HAP-1 (cell line): ENCODE measurements around the gene HDAC4.
"Not testable (repeated sequence)": the region's sequence is repeated elsewhere in the genome, so short reads cannot be mapped to it uniquely, and the experiment has no call there.

Source experiments
- DNase-seq, 2 experiments: peaks; one replicate each; pipeline ENCODE4 v3.0.0-alpha.2; 2016 to 2020; ENCODE audit warnings: low spot score in 2 of 2
- H3K27me3 ChIP-seq: fragments of 250-450 bp; sonication (Bioruptor Pico); 2 replicates; pipeline ENCODE4 v1.5.1; 2020; ENCODE audit warnings: low read depth, mild to moderate bottlenecking, moderate library complexity
- H3K36me3 ChIP-seq: fragments of 250-450 bp; sonication (Bioruptor Pico); replicated peaks from 2 replicates; pipeline ENCODE4 v1.5.1; 2020; ENCODE audit warnings: mild to moderate bottlenecking
- H3K4me1 ChIP-seq: fragments of 250-450 bp; sonication (Bioruptor Pico); 2 replicates; pipeline ENCODE4 v1.5.1; 2020; ENCODE audit warnings: mild to moderate bottlenecking
- H3K4me3 ChIP-seq: fragments of 250-450 bp; sonication (Bioruptor Pico); 2 replicates; pipeline ENCODE4 v1.5.1; 2020; ENCODE audit warnings: mild to moderate bottlenecking, moderate library complexity
- H3K9me3 ChIP-seq: fragments of 250-450 bp; sonication (Bioruptor Pico); 2 replicates; pipeline ENCODE4 v1.5.1; 2020; ENCODE audit warnings: mild to moderate bottlenecking, moderate library complexity
- in situ Hi-C: fragments of 300-500 bp; cut with MboI; formaldehyde crosslinking; loops from 3 replicates; pipeline ENCODE4 v1.14.3; 2020; ENCODE audit warnings: low sequenced_read_pairs, inconsistent platforms, mixed read lengths

The HDAC4 gene

DNA sequence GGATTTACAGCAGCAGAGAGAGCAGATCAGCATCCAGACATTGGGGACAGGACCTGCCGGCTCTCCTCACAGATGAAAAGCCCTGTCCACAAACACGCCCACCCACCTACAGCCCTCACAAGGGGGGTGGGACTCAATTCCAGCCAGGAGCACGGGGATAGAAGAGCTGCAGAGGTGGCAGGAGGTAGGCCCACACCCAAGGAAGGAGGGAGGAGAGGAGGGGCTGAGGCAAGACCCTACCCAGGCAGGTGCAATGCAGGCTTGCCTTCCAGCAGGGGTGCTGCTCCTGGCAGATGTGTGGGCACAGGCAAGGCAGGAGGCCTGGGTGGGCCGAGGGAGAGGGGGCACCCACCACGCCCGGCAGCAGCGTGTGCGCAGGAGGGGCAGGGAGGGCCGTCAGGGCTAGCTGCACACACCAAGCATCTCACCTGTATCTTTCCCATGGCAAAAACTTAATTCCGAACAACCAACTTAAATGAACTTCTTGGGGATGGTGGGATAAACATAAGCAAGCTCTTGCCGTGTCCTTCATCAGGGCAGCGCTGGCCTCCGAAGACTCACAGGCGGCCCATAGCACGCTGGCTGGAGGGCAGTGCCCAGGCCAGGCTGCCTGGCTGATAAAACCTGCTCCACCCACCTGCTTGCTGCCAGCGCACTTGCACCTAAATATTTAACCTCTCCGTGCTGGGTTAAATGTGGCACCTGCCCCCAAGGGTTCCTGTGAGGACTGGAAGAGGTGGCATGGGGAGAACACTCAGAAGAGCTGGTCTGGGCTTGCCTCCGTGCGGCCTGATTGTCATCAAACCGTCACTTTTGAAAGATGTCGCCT is 219.5 kb downstream of the HDAC4 start:
- no peaks in the 10 kb centered on the region for H3K27me3 ChIP-seq
- no peaks in the 10 kb centered on the region for H3K4me1 ChIP-seq
- no peak for DNase-seq
- in situ Hi-C loops, result no loop called here
- no peak overlapping the region for H3K4me3 ChIP-seq
- no peaks in the 10 kb centered on the region for H3K36me3 ChIP-seq
- H3K9me3 ChIP-seq, result no peaks in the 10 kb centered on the region

DNA sequence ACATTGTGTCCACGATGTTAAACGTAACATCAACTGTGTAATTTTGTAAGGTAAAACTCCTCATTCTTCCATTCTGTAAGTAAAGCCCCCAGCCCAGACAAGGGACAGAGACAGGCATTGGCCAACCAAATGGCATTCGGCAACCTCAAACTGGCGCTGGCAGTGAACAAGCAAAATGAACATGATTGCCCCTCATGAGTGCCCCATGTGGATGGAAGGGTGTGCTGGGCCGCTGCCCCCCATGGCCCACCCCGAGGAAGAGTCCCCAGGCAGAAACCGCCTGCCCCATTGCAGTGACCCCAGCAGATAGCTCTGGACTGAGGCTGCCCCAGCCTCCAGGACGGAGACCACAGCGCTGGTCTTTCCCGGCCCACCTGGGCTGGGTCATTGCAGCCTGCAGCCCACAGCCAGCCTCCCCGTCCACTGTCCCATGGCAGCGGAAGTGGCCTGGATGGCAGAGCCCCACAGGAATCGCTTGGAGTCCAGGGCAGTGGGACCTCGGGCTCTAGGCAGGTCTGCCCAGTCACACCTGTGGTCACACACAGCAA is 220.2 kb downstream of the HDAC4 start:
- Histone ChIP-seq H3K4me1 (no peaks in the 10 kb centered on the region), H3K4me3 (no peak overlapping the region), H3K9me3 (no peaks in the 10 kb centered on the region), H3K27me3 (no peaks in the 10 kb centered on the region), H3K36me3 (no peaks in the 10 kb centered on the region)
- no peak for DNase-seq
- in situ Hi-C loops, result no loop called here

DNA sequence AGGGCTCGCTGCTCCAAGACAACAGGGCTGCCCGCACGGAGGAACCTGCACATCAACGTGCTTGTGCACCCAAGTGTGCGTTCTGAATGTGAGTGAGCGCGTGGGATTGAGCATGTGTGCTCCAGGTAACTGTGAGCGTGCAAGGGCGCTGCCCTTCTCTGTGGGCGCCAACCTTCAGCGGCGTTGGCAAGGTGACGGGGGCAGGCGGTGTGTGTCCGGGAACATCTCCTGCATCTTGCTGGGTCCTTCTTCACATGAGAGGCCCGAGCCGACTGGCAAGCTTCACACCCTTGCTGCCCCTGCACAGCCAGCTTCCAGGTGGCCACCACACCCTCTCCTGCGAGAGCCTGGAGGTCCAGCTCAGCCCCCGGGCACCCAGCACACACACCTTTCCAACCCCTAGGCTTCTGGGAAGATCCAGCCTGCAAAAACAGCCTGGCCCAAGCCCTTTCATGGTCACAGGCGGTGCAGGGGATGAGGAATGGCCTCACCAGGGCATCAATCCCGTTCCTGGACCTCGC is 220.9 kb downstream of the HDAC4 start:
- H3K36me3 ChIP-seq, result no peaks in the 10 kb centered on the region
- in situ Hi-C loops, result no loop called here

DNA sequence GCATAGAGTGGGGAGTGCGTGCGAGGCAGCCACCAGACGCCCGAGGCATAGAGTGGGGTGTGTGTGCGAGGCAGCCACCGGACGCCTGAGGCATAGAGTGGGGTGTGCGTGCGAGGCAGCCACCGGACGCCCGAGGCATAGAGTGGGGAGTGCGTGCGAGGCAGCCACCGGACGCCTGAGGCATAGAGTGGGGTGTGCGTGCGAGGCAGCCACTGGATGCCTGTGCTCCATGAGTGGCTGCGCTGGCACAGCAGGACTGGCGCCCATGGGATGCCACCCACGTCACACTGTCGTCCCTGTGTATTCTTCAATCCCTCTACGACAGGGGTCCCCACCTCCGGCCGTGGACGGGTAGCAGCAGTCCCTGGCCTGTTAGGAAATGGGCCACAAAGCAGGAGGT is 221.9 kb downstream of the HDAC4 start:
- Histone ChIP-seq H3K36me3 (no peaks in the 10 kb centered on the region; the same call in 1 of the 2 replicates), H3K27me3 (no peaks in the 10 kb centered on the region), H3K4me1 (no peaks in the 10 kb centered on the region), H3K9me3 (no peaks in the 10 kb centered on the region), H3K4me3 (no peak overlapping the region)
- in situ Hi-C loops, result no loop called here
- DNase-seq, result no peak

More for the DNA sequence above, 220.9 kb downstream of the HDAC4 start:
- DNase-seq, result no peak
- Histone ChIP-seq H3K4me3 (no peak overlapping the region), H3K4me1 (no peaks in the 10 kb centered on the region), H3K9me3 (no peaks in the 10 kb centered on the region), H3K27me3 (no peaks in the 10 kb centered on the region)

DNA sequence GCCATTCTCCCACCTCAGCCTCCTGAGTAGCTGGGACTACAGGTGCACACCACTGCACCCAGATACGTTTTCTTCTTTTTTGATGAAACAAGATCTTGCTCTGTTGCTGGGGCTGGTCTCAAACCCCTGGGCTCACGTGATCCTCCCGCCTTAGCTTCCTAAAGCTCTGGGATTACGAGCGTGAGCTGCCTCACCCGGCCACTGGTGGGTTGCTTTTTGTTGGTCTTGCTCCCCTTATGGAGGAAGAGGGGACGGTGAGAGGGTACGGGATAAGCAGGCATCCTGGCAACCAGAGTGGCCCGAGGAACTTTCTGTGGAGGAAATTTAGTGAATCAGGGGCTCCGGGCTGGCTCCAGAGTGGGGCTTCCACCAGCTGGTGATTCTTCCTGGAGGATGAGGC is 222.3 kb downstream of the HDAC4 start:
- no peaks in the 10 kb centered on the region for H3K9me3 ChIP-seq
- no peaks in the 10 kb centered on the region for H3K4me1 ChIP-seq
- no peak overlapping the region for H3K4me3 ChIP-seq
- H3K27me3 ChIP-seq, result no peaks in the 10 kb centered on the region
- no peak for DNase-seq
- in situ Hi-C loops, result no loop called here
- no peaks in the 10 kb centered on the region; the same call in 1 of the 2 replicates for H3K36me3 ChIP-seq

DNA sequence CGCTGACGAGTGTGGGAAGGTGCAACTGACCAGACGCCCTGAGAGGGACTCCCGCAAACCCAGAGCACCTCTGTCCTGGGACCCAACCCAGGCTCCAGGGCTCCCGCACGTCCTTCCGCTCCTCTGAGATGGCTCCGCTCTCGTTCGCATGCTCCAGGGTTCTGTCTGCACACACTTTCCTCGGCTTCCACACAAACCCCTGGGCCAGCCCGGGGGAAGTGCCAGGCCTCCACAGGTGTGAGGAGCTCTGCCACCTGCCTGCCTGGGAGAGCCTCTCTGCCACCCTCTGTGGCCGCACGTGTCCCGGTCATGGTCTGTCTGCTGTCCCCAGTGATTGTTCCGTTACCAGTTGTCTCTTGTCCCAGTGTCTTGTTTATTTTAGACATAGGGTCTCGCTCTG is 222.9 kb downstream of the HDAC4 start:
- Histone ChIP-seq H3K27me3 (no peaks in the 10 kb centered on the region), H3K4me3 (no peak overlapping the region), H3K4me1 (no peaks in the 10 kb centered on the region), H3K9me3 (no peaks in the 10 kb centered on the region), H3K36me3 (no peaks in the 10 kb centered on the region; the same call in 1 of the 2 replicates)
- DNase-seq, result no peak
- in situ Hi-C loops, result no loop called here

DNA sequence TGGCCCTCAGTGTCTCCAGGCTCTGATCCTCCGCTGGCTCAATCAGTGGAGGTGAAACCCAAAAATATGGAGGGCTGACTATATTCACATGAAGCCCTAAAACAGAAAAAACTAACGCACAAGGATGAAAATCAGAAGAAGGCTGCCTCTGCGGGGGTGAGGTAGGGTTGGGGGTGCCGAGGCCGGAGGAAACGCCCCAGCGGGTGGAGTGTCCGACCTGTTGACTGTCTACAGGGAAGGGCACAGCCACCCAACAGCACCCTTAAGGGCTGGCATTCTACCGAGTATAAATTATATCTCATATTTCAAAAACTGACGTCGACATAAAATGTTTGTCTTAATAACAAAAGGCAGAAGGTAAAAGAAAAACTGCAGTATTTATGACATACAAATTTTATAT is 223.5 kb downstream of the HDAC4 start:
- H3K36me3 ChIP-seq, result no peaks in the 10 kb centered on the region; the same call in 1 of the 2 replicates

DNA sequence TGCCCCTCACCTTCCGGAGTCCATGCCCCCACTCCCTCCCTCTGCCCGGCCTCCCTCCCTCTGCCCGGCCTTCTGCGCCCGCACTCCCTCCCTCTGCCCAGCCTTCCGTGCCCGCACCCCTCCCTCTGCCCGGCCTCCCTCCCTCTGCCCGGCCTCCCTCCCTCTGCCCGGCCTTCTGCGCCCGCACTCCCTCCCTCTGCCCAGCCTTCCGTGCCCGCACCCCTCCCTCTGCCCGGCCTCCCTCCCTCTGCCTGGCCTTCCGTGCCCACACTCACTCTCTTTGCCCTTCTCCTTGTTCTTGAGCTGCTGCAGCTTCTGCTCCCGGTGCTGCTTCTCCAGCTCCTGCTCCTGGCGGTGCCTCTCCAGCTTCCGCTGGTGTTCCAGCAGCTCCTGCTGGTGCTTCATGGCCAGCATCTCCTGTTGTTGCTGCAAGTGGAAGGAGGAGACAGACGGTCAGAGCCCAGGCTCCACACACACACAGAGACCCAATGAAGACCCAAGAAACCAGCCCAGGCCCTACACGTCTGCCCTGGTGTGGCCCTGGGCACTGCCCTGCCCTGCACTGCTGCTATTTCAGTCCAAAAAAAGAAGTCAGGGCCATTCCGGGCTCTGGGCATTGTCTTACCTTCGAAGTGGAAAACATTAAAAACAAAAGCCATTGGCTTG is 224.5 kb downstream of the HDAC4 start:
- in situ Hi-C loops, H3K27me3 ChIP-seq, H3K4me3 ChIP-seq, H3K36me3 ChIP-seq, H3K9me3 ChIP-seq, DNase-seq, H3K4me1 ChIP-seq: not testable (repeated sequence)

More for the DNA sequence above, 223.5 kb downstream of the HDAC4 start:
- no peaks in the 10 kb centered on the region for H3K9me3 ChIP-seq
- no peak overlapping the region for H3K4me3 ChIP-seq
- H3K4me1 ChIP-seq, result no peaks in the 10 kb centered on the region
- in situ Hi-C loops, result no loop called here
- no peaks in the 10 kb centered on the region for H3K27me3 ChIP-seq
- no peak for DNase-seq

DNA sequence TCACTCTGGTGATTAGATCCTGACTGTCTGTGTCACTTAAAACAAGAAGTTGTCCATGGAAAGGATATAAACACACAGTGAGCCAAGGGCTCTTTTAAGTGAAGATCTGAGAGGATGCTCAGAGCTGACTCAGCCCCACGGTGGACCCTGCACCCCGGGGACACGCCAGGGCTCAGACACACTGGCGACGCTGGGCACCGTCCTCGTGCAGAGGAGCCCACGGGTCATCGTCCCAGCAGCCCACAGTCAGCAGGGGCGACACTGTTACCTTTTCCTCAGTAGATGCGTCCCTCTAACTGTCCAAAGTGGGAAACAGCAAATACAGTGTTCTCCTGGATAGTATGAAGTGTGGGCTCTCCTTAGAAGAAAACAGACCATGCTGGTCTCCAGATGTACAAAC is 225.6 kb downstream of the HDAC4 start:
- Histone ChIP-seq H3K4me1 (no peaks in the 10 kb centered on the region), H3K36me3 (no peaks in the 10 kb centered on the region; the same call in 1 of the 2 replicates), H3K27me3 (no peaks in the 10 kb centered on the region), H3K4me3 (no peak overlapping the region), H3K9me3 (peaks cover 4% of the 10 kb centered on the region; the same call in 1 of the 2 replicates)
- no peak for DNase-seq
- in situ Hi-C loops, result no loop called here

DNA sequence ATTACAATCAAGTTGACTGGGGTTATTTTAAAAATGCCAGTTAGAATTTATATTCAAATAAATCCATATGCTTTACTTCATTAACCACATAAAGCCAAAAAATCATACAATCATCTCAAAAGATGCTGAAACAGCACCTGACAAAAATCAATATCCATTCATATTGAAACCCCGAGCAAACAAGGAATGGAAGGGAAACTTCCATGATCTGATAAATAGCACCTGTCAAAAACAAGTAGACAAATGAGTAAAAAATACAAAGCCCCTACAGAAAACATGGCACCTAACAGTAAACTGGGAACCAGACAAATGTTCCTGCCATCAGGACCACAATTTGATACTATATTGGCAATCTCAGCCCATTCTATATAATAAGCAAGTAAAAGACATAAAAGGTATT is 227.5 kb downstream of the HDAC4 start:
- H3K27me3 ChIP-seq, result no peaks in the 10 kb centered on the region
- no peaks in the 10 kb centered on the region for H3K4me1 ChIP-seq
- DNase-seq, result no peak
- no peaks in the 10 kb centered on the region; the same call in 1 of the 2 replicates for H3K36me3 ChIP-seq
- in situ Hi-C loops, result no loop called here
- peaks cover 4% of the 10 kb centered on the region; the same call in 1 of the 2 replicates for H3K9me3 ChIP-seq
- H3K4me3 ChIP-seq, result no peak overlapping the region

DNA sequence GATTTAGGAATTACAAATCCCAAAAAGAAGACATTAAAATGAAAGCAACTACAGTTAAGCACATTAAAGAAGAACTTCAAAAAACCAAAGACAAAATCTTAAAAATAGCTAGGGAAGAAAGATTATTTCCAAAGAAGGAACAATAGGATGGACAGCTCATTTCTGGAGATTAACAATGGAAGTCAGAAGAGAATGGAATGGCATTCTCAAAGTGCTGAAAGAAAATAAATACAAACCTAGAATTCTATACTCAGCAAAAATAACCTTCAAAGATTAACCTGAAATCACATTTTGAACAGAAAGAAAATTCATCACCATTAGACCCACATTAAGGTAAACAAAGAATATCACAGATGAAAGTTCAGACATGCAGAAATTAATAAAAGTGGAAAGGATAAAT is 229.2 kb downstream of the HDAC4 start:
- DNase-seq, result no peak
- H3K4me1 ChIP-seq, result no peaks in the 10 kb centered on the region
- in situ Hi-C loops, result no loop called here
- H3K9me3 ChIP-seq, result peaks cover 4% of the 10 kb centered on the region; the same call in 1 of the 2 replicates
- H3K4me3 ChIP-seq, result no peak overlapping the region
- H3K27me3 ChIP-seq, result no peaks in the 10 kb centered on the region
- no peaks in the 10 kb centered on the region; the same call in 1 of the 2 replicates for H3K36me3 ChIP-seq

DNA sequence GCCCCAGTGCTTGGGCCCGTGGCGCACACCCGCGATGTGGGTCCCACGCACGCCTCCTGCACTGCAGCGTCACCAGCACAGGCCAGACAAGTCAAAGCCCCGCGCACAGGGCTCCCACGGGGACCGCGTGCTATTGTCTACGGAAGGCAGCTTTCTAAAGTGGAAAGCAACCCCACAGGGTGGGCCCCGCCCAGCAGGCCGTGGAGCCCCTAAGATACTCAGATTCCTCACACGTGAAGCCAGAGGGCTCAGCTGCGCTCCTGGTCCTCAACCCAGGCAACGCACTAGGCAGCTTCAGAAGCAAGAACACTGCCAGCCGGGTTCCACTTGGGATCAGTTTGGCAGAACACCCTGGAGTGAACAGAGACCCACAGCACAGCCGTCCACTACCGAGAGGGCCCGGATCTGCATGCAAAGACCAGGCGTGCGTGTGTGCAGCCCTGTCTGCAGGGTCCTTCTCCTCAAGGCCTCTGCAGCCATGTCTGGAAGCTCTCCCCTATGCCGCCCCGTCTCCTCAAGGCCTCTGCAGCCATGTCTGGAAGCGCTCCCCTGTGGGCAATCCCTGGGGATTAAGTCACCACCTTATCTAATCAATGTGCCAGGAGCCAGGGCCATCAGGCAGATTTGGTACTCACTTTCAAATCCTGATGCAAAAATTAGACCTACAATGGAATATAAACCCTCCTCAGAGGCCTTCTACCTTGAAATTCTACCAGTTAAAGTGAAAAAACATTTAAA is 231.3 kb downstream of the HDAC4 start:
- Histone ChIP-seq H3K4me1 (no peaks in the 10 kb centered on the region; the same call in 1 of the 2 replicates), H3K27me3 (no peaks in the 10 kb centered on the region), H3K9me3 (peaks cover 4% of the 10 kb centered on the region; the same call in 1 of the 2 replicates), H3K36me3 (no peaks in the 10 kb centered on the region; the same call in 1 of the 2 replicates), H3K4me3 (no peak overlapping the region)
- in situ Hi-C loops, result no loop called here
- no peak for DNase-seq

DNA sequence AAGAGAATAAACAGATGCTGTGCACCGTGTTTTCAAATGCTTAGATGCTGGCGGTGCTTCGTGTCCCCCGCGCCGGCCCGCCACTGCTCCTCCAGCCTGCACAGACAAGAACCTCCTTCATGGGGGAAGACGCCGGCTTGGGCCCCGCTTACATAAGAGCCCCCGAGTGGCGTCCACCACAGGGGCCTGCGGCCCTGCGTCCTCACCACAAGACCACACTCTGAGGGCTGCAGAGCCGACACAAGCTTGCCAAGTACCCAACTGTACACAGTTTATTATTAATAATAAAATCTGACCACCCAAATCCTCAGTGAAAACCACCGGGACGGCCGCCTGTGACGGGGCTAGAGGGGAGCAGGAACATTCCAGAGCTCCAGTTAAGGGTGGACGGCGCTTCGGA is 232.2 kb downstream of the HDAC4 start:
- Histone ChIP-seq H3K27me3 (no peaks in the 10 kb centered on the region), H3K4me3 (no peak overlapping the region), H3K4me1 (no peaks in the 10 kb centered on the region; the same call in 1 of the 2 replicates), H3K36me3 (no peaks in the 10 kb centered on the region), H3K9me3 (peaks cover 4% of the 10 kb centered on the region; the same call in 1 of the 2 replicates)
- in situ Hi-C loops, result no loop called here
- no peak for DNase-seq
